Liver (tissue), 9 donors: ENCODE results near the gene MAP2K6. TPM values are rescaled to one million over a fixed set of nuclear protein-coding genes. Genes with fewer than 3 reads are reported as not detected.

Experiments used
- DNase-seq: peaks from one replicate; pipeline ENCODE4 v3.0.0-alpha.2; 2017; ENCODE audit warnings: low spot score
- H3K27ac ChIP-seq, 2 donors: one replicate each; pipeline ENCODE4 v1.7.0; 2013; ENCODE audit warnings: inconsistent platforms in 2 of 2, low read length in 2 of 2, control low read depth in 1 of 2, low read depth in 1 of 2, mild to moderate bottlenecking in 1 of 2
- H3K27me3 ChIP-seq, 4 donors: one replicate each; pipeline versions ENCODE4 v1.6.1 to v1.7.0; 2013; ENCODE audit warnings: low read length in 3 of 4, inconsistent platforms in 1 of 4, mild to moderate bottlenecking in 1 of 4, moderate library complexity in 1 of 4; ENCODE audit not compliant: control insufficient read depth in 4 of 4, insufficient read depth in 4 of 4
- H3K36me3 ChIP-seq, 4 donors: one replicate each; pipeline versions ENCODE4 v1.6.1 to v1.7.0; 2013; ENCODE audit warnings: low read length in 3 of 4, mild to moderate bottlenecking in 3 of 4, low read depth in 1 of 4, moderate library complexity in 1 of 4; ENCODE audit not compliant: control insufficient read depth in 4 of 4, insufficient read depth in 3 of 4
- H3K4me1 ChIP-seq, 4 donors: one replicate each; pipeline versions ENCODE4 v1.6.1 to v1.7.0; 2013; ENCODE audit warnings: low read length in 3 of 4, mild to moderate bottlenecking in 3 of 4, moderate library complexity in 1 of 4; ENCODE audit not compliant: control insufficient read depth in 4 of 4, insufficient read depth in 4 of 4
- H3K4me3 ChIP-seq, 3 donors: one replicate each; pipeline versions ENCODE4 v1.6.1 to v1.7.0; 2013; ENCODE audit warnings: low read length in 3 of 3, control low read depth in 1 of 3, low read depth in 1 of 3, mild to moderate bottlenecking in 1 of 3
- H3K9ac ChIP-seq, 2 donors: one replicate each; pipeline ENCODE4 v1.7.0; 2013; ENCODE audit warnings: low read length in 2 of 2, mild to moderate bottlenecking in 2 of 2, moderate library complexity in 2 of 2, control low read depth in 1 of 2, low read depth in 1 of 2
- H3K9me3 ChIP-seq, 4 donors: one replicate each; pipeline versions ENCODE4 v1.6.1 to v1.7.0; 2013; ENCODE audit warnings: low read length in 3 of 4; ENCODE audit not compliant: control insufficient read depth in 4 of 4
- ATF3 ChIP-seq: IDR thresholded peaks from 2 replicates; pipeline ENCODE4 v1.6.1; 2016; ENCODE audit warnings: antibody characterized with exemption
- CTCF ChIP-seq: fragments of 150-350 bp; IDR thresholded peaks from 2 replicates; pipeline ENCODE4 v1.5.1; 2017; ENCODE audit warnings: improper control_type of control experiment, low read depth, low read length; ENCODE audit not compliant: missing input control
- EGR1 ChIP-seq, 2 donors: IDR thresholded peaks; 2 replicates each; pipeline ENCODE4 v1.6.1; 2016 to 2018; ENCODE audit warnings: antibody characterized with exemption in 2 of 2, low read depth in 2 of 2
- GABPA ChIP-seq, 2 donors: IDR thresholded peaks in 1 of 2; conservative IDR thresholded peaks in 1 of 2; 2 replicates each; pipeline ENCODE4 v1.6.1; 2016; ENCODE audit warnings: antibody characterized with exemption in 2 of 2, mild to moderate bottlenecking in 1 of 2, moderate library complexity in 1 of 2
- HNF4A ChIP-seq, 2 donors: conservative IDR thresholded peaks; 2 replicates each; pipeline ENCODE4 v1.6.1; 2016; ENCODE audit warnings: antibody characterized with exemption in 2 of 2, mild to moderate bottlenecking in 2 of 2
- JUND ChIP-seq, 2 donors: IDR thresholded peaks; 2 replicates each; pipeline ENCODE4 v1.6.1; 2016; ENCODE audit warnings: antibody characterized with exemption in 2 of 2
- MAX ChIP-seq: IDR thresholded peaks from 2 replicates; pipeline ENCODE4 v1.6.1; 2016; ENCODE audit warnings: antibody characterized with exemption
- NR2F2 ChIP-seq: IDR thresholded peaks from 2 replicates; pipeline ENCODE4 v1.6.1; 2016; ENCODE audit warnings: antibody characterized with exemption
- RAD21 ChIP-seq, 2 donors: IDR thresholded peaks; 2 replicates each; pipeline ENCODE4 v1.6.1; 2016; ENCODE audit warnings: antibody characterized with exemption in 2 of 2, mild to moderate bottlenecking in 2 of 2
- REST ChIP-seq: IDR thresholded peaks from 2 replicates; pipeline ENCODE4 v1.6.1; 2016; ENCODE audit warnings: antibody characterized with exemption, mild to moderate bottlenecking
- SP1 ChIP-seq: IDR thresholded peaks from 2 replicates; pipeline ENCODE4 v1.6.1; 2018; ENCODE audit warnings: antibody characterized with exemption, mild to moderate bottlenecking
- TAF1 ChIP-seq: conservative IDR thresholded peaks from 2 replicates; pipeline ENCODE4 v1.6.1; 2016; ENCODE audit warnings: antibody characterized with exemption, mild to moderate bottlenecking
- YY1 ChIP-seq: IDR thresholded peaks from 2 replicates; pipeline ENCODE4 v1.6.1; 2016; ENCODE audit warnings: antibody characterized with exemption, mild to moderate bottlenecking
- ZBTB33 ChIP-seq: IDR thresholded peaks from 2 replicates; pipeline ENCODE4 v1.6.1; 2016; ENCODE audit warnings: antibody characterized with exemption
- WGBS: extraction: QIAGEN DNeasy Blood & Tissue Kit; methylation state at CpG from one replicate; pipeline ENCODE4 v1.1.7; 2013; 5-methylcytosine and 5-hydroxymethylcytosine counted together
- polyA plus RNA-seq, 2 donors: library from polyadenylated mRNA; stranded (reverse) in 1 of 2; unstranded in 1 of 2; fragments of 200-250 nt in 1 of 2; fragments of >200 nt in 1 of 2; fragmentation: Nextera tagmentation in 1 of 2; extraction: Ambion mirVana in 1 of 2; gene quantifications; one replicate each; pipeline versions ENCODE4 v1.2.1 to v1.2.3, GENCODE V29; 2013 to 2015
- total RNA-seq, 2 donors: library from RNA; depleted of rRNA; stranded (reverse); fragments of >200 nt; gene quantifications; one replicate each; pipeline ENCODE4 v1.2.3, GENCODE V29; 2014
- donor health status: healthy.
- donor health status: healthy.
- donor health status: healthy.
- donor health status: healthy.
- donor health status: healthy.

The MAP2K6 gene
- total and polyA plus RNA-seq, 4 donors: 0.31 to 5.4 (median 2.6) TPM

GRCh38 chr17:69450918-69451317 is 36.4 kb downstream of the MAP2K6 start:
- no peaks in the 10 kb centered on the region for H3K9me3 ChIP-seq
- no peak overlapping the region for H3K27ac ChIP-seq
- DNase-seq: no peak
- no peaks in the 10 kb centered on the region for H3K36me3 ChIP-seq
- H3K9ac ChIP-seq: no peak overlapping the region
- WGBS: 85% methylated on average over 7 of the region's 7 CpGs
- no peaks in the 10 kb centered on the region for H3K27me3 ChIP-seq
- H3K4me1 ChIP-seq: peaks cover 0 to 7% (median 5%) of the 10 kb centered on the region in 4 donors
- TF ChIP-seq YY1 (no peak), REST (no peak), MAX (no peak), CTCF (no peak), SP1 (no peak), EGR1 (IDR thresholded peaks at IDR 0.05; ENCODE audit: low read depth in 2 of 2) (no peak), NR2F2 (no peak), HNF4A (conservative IDR thresholded peaks at IDR 0.05) (no peak), TAF1 (no peak), JUND (IDR thresholded peaks at IDR 0.05) (no peak), ATF3 (no peak), ZBTB33 (no peak), RAD21 (IDR thresholded peaks at IDR 0.05) (no peak), GABPA (IDR thresholded peaks at IDR 0.05 in 1 of 2, conservative IDR thresholded peaks at IDR 0.05 in 1 of 2) (no peak)
- no peak overlapping the region for H3K4me3 ChIP-seq
